Common myeloid progenitor, CD34-positive (primary cell): ENCODE results near the gene PEAK1.
A peak's percentile ranks its signal among the peaks of the same experiment; 100 is the strongest.

ENCODE experiments used
- CTCF ChIA-PET: fragments of 350-600 bp; sonication (Branson Sonifier 250); formaldehyde crosslinking; loops from one replicate; lab custom pipeline; 2021; ENCODE audit warnings: antibody characterized with exemption; lab: Charles Lee
- POLR2A ChIA-PET: fragments of 350-600 bp; sonication (Branson Sonifier 250); formaldehyde crosslinking; loops from one replicate; lab custom pipeline; 2021; ENCODE audit warnings: antibody characterized with exemption; lab: Charles Lee
- DNase-seq, 3 donors: peaks; one replicate each; pipeline versions ENCODE4 v3.0.0 to v3.0.0-alpha.2; 2013
- H3K27ac ChIP-seq, 2 experiments: 1 replicate in 1 of 2; 2 replicates in 1 of 2; pipeline ENCODE4 v1.7.0; 2013; ENCODE audit warnings: inconsistent platforms in 2 of 2, low read length in 2 of 2, mild to moderate bottlenecking in 2 of 2, low read depth in 1 of 2, moderate library complexity in 1 of 2; ENCODE audit not compliant: severe bottlenecking in 2 of 2, insufficient read depth in 1 of 2, poor library complexity in 1 of 2
- H3K27me3 ChIP-seq, 5 experiments: replicated peaks in 2 of 5; 1 replicate in 3 of 5; 2 replicates in 2 of 5; pipeline versions ENCODE4 v1.6.1 to v1.7.0; 2013; ENCODE audit warnings: low read length in 4 of 5, mild to moderate bottlenecking in 2 of 5, moderate library complexity in 2 of 5, inconsistent platforms in 1 of 5; ENCODE audit not compliant: insufficient read depth in 5 of 5, control insufficient read depth in 4 of 5
- H3K36me3 ChIP-seq, 4 experiments: 1 replicate in 2 of 4; 2 replicates in 2 of 4; pipeline versions ENCODE4 v1.6.1 to v1.7.0; 2013; ENCODE audit warnings: low read length in 3 of 4, control low read depth in 1 of 4, mild to moderate bottlenecking in 1 of 4; ENCODE audit not compliant: control insufficient read depth in 4 of 4, insufficient read depth in 4 of 4
- H3K4me1 ChIP-seq, 4 experiments: 1 replicate in 3 of 4; 2 replicates in 1 of 4; pipeline versions ENCODE4 v1.6.1 to v1.7.1; 2013; ENCODE audit warnings: low read length in 3 of 4, mild to moderate bottlenecking in 3 of 4, control low read depth in 1 of 4, inconsistent platforms in 1 of 4, moderate library complexity in 1 of 4; ENCODE audit not compliant: control insufficient read depth in 4 of 4, insufficient read depth in 4 of 4; ENCODE audit errors: control extremely low read depth in 1 of 4
- H3K4me3 ChIP-seq, 7 experiments: 1 replicate in 4 of 7; 2 replicates in 3 of 7; pipeline versions ENCODE4 v1.5.1 to v1.7.0; 2013; ENCODE audit warnings: mild to moderate bottlenecking in 7 of 7, low read length in 6 of 7, moderate library complexity in 6 of 7, inconsistent platforms in 2 of 7, low read depth in 2 of 7, control low read depth in 1 of 7; ENCODE audit not compliant: insufficient read depth in 4 of 7, control insufficient read depth in 1 of 7; ENCODE audit errors: extremely low read depth in 1 of 7
- H3K9me3 ChIP-seq, 5 experiments: 1 replicate in 4 of 5; 2 replicates in 1 of 5; pipeline versions ENCODE4 v1.6.1 to v1.7.1; 2013; ENCODE audit warnings: low read length in 4 of 5, mild to moderate bottlenecking in 2 of 5, inconsistent platforms in 1 of 5, low read depth in 1 of 5, moderate library complexity in 1 of 5; ENCODE audit not compliant: control insufficient read depth in 4 of 5, insufficient read depth in 2 of 5; ENCODE audit errors: control extremely low read depth in 1 of 5
- WGBS: methylation state at CpG from one replicate; pipeline ENCODE4 v1.1.5; 2013; ENCODE audit not compliant: insufficient coverage; 5-methylcytosine and 5-hydroxymethylcytosine counted together

Gene PEAK1

DNA sequence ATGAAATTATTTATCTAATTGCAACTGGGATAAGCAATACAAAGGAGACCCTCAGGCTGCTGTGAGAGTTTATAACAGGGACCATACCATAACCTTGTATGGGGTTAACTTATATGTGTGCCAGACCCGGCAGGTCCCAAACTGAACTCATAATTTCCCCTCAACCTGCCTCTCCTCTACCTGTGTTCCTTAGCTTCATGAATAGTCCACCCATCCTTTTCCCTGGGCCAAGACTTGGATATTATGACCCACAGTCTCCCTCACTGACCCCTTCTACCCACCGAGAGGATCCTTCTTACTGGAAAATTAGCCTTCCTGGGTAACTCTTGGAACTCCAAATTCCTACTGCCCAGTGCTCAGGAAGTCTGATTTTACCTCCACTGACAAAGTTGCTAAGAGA, 345.6 kb downstream of the PEAK1 start:
- POLR2A ChIA-PET = interaction anchor here (1.5 kb wide), 1 partner anchor 9 kb away, joined by 3 read pairs; no protein-coding TSS in a partner anchor
- 87% methylated on average over 2 of the region's 2 CpGs for WGBS
- Histone ChIP-seq H3K4me1 (peaks cover 6 to 15% (median 9%) of the 10 kb centered on the region in 4 experiments), H3K9me3 (no peaks in the 10 kb centered on the region), H3K27me3 (no peaks in the 10 kb centered on the region), H3K4me3 (no peak overlapping the region), H3K36me3 (peaks cover 0 to 4% (median 0%) of the 10 kb centered on the region in 4 experiments), H3K27ac (no peak overlapping the region)
- no peak for DNase-seq
- CTCF ChIA-PET = no interaction called here

DNA sequence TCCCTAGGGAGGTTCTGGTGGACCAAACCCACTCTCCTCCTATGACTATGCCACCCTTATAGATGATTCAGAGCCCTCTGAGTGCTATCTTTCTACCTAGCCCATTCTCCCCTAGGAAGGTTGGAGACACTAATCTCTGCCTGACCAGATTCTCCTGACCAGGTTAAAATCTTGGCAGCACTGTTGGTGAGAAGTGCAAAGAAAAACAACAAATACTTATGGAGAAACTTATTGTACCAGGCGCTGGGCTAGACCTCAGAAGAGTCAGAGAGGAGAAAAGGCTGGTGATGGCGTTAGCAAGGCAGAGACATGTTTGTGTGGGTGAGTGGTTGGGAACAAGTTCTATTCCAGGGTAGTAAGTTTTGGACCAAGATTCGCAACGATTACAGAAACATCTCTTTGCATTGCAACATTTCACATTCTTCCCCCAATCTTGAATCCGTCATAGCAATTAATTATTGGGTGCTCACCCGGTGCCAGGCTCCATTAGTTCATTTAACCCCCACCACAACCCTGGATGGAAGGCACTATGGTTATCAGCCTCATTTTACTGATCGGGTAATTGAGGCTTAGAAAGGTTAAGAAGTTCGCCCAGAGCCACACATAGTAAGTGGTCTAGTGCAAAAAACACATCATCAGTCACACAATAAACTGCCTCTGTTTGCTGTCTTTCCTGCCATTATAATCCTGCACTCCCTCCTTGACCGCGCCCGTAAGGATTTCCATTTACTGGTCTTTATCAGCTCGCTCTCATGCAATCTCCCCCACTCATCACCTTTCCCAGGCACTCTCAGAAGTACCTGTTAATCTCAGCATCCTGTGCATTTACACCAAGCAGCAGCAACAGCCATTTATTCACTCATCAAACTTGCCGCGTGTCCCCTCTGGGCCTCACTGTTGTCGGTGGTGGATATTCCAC, 348.3 kb downstream of the PEAK1 start:
- H3K36me3 ChIP-seq = peaks cover 0 to 4% (median 0%) of the 10 kb centered on the region in 4 experiments
- H3K27ac ChIP-seq = peak overlapping the region in 1 of 2 experiments; percentile 81
- H3K9me3 ChIP-seq = no peaks in the 10 kb centered on the region
- CTCF ChIA-PET = interaction anchor here (0.9 kb wide), 1 partner anchor 10 kb away, joined by 3 read pairs; no protein-coding TSS in a partner anchor
- peaks cover 23 to 32% (median 26%) of the 10 kb centered on the region in 4 experiments for H3K4me1 ChIP-seq
- peak overlapping the region in 4 of 7 experiments; percentile 80 to 89 (median 84) for H3K4me3 ChIP-seq
- no peaks in the 10 kb centered on the region for H3K27me3 ChIP-seq
- POLR2A ChIA-PET = interaction anchor here (0.7 kb wide), 1 partner anchor 11 kb away, joined by 3 read pairs; no protein-coding TSS in a partner anchor
- peak in 1 of 3 donors; percentile 11 for DNase-seq
- WGBS = 95% methylated on average over 13 of the region's 15 CpGs

GRCh38 chr15:77070495-77071304, 349.2 kb downstream of the PEAK1 start, which contains the start of gene TSPAN3:
TSPAN3 (minus strand) TSS chr15:77071109; CDS start chr15:77070954, 155 bp downstream.
- Histone ChIP-seq H3K4me1 (peaks cover 23 to 32% (median 26%) of the 10 kb centered on the region in 4 experiments), H3K36me3 (peaks cover 0 to 4% (median 0%) of the 10 kb centered on the region in 4 experiments), H3K27me3 (no peaks in the 10 kb centered on the region), H3K4me3 (peak within 1 kb of the TSS; percentile 73 to 92 (median 89)), H3K9me3 (no peaks in the 10 kb centered on the region), H3K27ac (peak within 1 kb of the TSS; percentile 68 to 81)
- DNase-seq = peak; percentile 92 to 96 (median 95)
- ChIA-PET CTCF (interaction anchor here (0.9 kb wide), 1 partner anchor 9 kb away, joined by 3 read pairs; no protein-coding TSS in a partner anchor), POLR2A (interaction anchor here (0.7 kb wide), 1 partner anchor 10 kb away, joined by 3 read pairs; no protein-coding TSS in a partner anchor)
- WGBS = under 1% methylated on average over 71 of the region's 97 CpGs

DNA sequence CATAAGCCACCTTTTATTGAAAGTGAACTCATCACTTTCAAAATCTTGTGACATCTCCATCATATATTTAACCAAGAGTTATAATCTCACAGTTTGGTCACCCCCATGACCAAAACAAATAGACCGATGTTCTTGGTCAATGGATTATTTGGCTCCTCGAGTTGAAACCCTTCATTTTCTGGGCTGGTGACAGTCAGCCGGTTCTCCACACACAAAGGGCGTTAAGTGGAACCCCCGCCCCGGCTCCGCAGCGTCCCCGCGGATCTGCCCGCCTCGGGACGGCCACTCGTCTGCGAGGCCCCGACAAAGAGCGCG, 349.8 kb downstream of the PEAK1 start:
- 1% methylated on average over 18 of the region's 18 CpGs for WGBS
- Histone ChIP-seq H3K4me3 (peak overlapping the region; percentile 73 to 92 (median 89)), H3K9me3 (no peaks in the 10 kb centered on the region), H3K36me3 (peaks cover 0 to 4% (median 0%) of the 10 kb centered on the region in 4 experiments), H3K4me1 (peaks cover 23 to 33% (median 26%) of the 10 kb centered on the region in 4 experiments), H3K27me3 (no peaks in the 10 kb centered on the region), H3K27ac (peak overlapping the region; percentile 68 to 81)
- POLR2A ChIA-PET = no interaction called here
- DNase-seq = no peak
- CTCF ChIA-PET = no interaction called here

GRCh38 chr15:77069521-77070121, 350.3 kb downstream of the PEAK1 start:
- 55% methylated on average over 7 of the region's 13 CpGs for WGBS
- CTCF ChIA-PET = no interaction called here
- POLR2A ChIA-PET = no interaction called here
- peak overlapping the region in 1 of 2 experiments; percentile 81 for H3K27ac ChIP-seq
- H3K9me3 ChIP-seq = no peaks in the 10 kb centered on the region
- peak overlapping the region in 6 of 7 experiments; percentile 73 to 92 (median 84) for H3K4me3 ChIP-seq
- peak in 1 of 3 donors; percentile 7 for DNase-seq
- no peaks in the 10 kb centered on the region for H3K27me3 ChIP-seq
- H3K36me3 ChIP-seq = peaks cover 0 to 4% (median 0%) of the 10 kb centered on the region in 4 experiments
- peaks cover 28 to 38% (median 31%) of the 10 kb centered on the region in 4 experiments for H3K4me1 ChIP-seq

- CTCF ChIA-PET = interaction anchor here (0.6 kb wide), 1 partner anchor 19 kb away, joined by 3 read pairs; no protein-coding TSS in a partner anchor
Observed at GRCh38 chr15:77068633-77069032, 351.3 kb downstream of the PEAK1 start.

More at GRCh38 chr15:77068633-77069032, 351.3 kb downstream of the PEAK1 start:
- Histone ChIP-seq H3K36me3 (peaks cover 0 to 4% (median 0%) of the 10 kb centered on the region in 4 experiments), H3K27me3 (no peaks in the 10 kb centered on the region), H3K4me1 (peaks cover 32 to 48% (median 38%) of the 10 kb centered on the region in 4 experiments), H3K4me3 (no peak overlapping the region), H3K9me3 (no peaks in the 10 kb centered on the region), H3K27ac (no peak overlapping the region)
- DNase-seq = no peak
- POLR2A ChIA-PET = no interaction called here
- WGBS = 100% methylated on average over 2 of the region's 7 CpGs
